SJSA1 (cell line): ENCODE measurements around the gene SLC30A9. TPM values are rescaled to one million over a fixed set of nuclear protein-coding genes. Genes with fewer than 3 reads are reported as not detected.

Experiments
- DNase-seq, 2 experiments: peaks; one replicate each; pipeline ENCODE4 v3.0.0-alpha.2; 2015 to 2020; ENCODE audit warnings: low spot score in 2 of 2, low read depth in 1 of 2
- H3K27ac ChIP-seq: fragments of 250-450 bp; sonication (Bioruptor Pico); 2 replicates; pipeline ENCODE4 v1.5.1; 2020; ENCODE audit warnings: mild to moderate bottlenecking, moderate library complexity
- H3K27me3 ChIP-seq: fragments of 250-450 bp; sonication (Bioruptor Pico); replicated peaks from 2 replicates; pipeline ENCODE4 v1.5.1; 2020; ENCODE audit warnings: mild to moderate bottlenecking, moderate library complexity
- H3K36me3 ChIP-seq: fragments of 250-450 bp; sonication (Bioruptor Pico); 2 replicates; pipeline ENCODE4 v1.5.1; 2020; ENCODE audit warnings: mild to moderate bottlenecking
- H3K4me1 ChIP-seq: fragments of 250-450 bp; sonication (Bioruptor Pico); replicated peaks from 2 replicates; pipeline ENCODE4 v1.6.1; 2021; ENCODE audit warnings: mild to moderate bottlenecking
- H3K4me3 ChIP-seq: fragments of 250-450 bp; sonication (Bioruptor Pico); 2 replicates; pipeline ENCODE4 v1.5.1; 2020; ENCODE audit warnings: mild to moderate bottlenecking
- H3K9me3 ChIP-seq: fragments of 250-450 bp; sonication (Bioruptor Pico); replicated peaks from 2 replicates; pipeline ENCODE4 v1.5.1; 2020; ENCODE audit warnings: mild to moderate bottlenecking
- total RNA-seq: library from RNA; depleted of rRNA; stranded (reverse); fragments of >200 nt; shearing (Covaris generic); gene quantifications from 2 replicates; pipeline ENCODE4 v1.2.3, GENCODE V29; 2014

The SLC30A9 gene
- total RNA-seq, 1 experiment from 2014 or later: 43.4 TPM

DNA sequence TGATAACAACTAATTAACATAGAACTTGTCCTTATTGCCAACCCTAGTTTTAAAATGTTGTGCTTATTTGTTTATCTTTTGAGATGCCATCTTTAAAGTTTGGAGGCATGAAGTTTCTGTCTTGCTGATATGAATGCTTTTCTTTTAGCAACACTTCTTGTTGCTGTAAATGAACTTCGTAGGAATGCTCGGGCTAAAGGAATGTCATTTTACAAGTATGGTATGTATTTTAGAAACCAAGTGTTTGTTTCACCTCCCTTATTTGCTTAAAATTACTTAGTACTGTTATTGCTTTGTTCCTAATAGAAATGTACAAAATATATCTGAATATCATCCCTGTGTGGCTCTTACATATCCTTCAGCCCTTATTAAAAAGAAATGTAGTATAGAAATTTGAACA lies 76.1 kb downstream of the SLC30A9 start:
- no peak overlapping the region for H3K4me3 ChIP-seq
- no peaks in the 10 kb centered on the region for H3K27me3 ChIP-seq
- no peak overlapping the region for H3K27ac ChIP-seq
- no peaks in the 10 kb centered on the region for H3K4me1 ChIP-seq
- no peak for DNase-seq
- no peaks in the 10 kb centered on the region for H3K36me3 ChIP-seq
- H3K9me3 ChIP-seq: no peaks in the 10 kb centered on the region

DNA sequence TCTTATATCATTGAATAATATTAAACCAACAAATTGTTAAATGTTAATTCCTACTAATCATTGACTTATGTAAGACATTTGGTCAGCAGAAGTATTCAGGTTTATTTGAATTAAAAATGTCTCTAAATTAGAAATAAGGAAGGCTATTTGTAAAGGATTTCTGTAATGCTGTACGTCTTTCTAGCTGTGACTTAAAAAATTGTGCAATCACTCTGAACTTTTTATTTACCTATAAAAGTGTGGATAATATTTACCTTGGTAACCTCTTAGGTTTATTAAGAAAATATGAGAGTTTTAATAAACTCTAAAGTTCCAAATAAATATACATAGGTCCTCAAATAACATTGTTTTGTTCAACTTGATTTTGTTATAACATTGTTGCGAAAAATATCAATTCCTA lies 76.9 kb downstream of the SLC30A9 start:
- Histone ChIP-seq H3K9me3 (no peaks in the 10 kb centered on the region), H3K36me3 (no peaks in the 10 kb centered on the region), H3K4me3 (no peak overlapping the region), H3K27ac (no peak overlapping the region), H3K4me1 (no peaks in the 10 kb centered on the region), H3K27me3 (no peaks in the 10 kb centered on the region)
- DNase-seq: no peak

DNA sequence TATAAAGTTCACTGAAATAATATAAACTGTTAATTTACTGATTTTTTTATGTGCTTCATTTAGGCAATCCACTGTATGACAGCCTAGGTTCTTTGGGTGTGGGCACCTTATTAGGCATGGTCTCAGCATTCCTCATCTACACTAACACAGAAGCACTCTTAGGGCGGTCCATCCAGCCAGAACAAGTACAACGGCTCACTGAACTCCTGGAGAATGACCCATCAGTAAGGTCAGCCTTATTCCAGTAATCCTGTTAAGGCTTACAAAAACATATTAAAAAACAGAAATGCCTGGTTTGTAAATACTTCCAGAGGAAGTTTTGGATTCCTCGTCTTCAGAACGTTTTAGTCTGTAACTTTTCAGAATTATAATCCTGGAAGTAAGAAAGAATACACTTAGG lies 80.1 kb downstream of the SLC30A9 start:
- no peak overlapping the region for H3K4me3 ChIP-seq
- DNase-seq: no peak
- no peaks in the 10 kb centered on the region for H3K27me3 ChIP-seq
- no peaks in the 10 kb centered on the region for H3K9me3 ChIP-seq
- no peaks in the 10 kb centered on the region for H3K4me1 ChIP-seq
- no peak overlapping the region for H3K27ac ChIP-seq
- H3K36me3 ChIP-seq: no peaks in the 10 kb centered on the region

DNA sequence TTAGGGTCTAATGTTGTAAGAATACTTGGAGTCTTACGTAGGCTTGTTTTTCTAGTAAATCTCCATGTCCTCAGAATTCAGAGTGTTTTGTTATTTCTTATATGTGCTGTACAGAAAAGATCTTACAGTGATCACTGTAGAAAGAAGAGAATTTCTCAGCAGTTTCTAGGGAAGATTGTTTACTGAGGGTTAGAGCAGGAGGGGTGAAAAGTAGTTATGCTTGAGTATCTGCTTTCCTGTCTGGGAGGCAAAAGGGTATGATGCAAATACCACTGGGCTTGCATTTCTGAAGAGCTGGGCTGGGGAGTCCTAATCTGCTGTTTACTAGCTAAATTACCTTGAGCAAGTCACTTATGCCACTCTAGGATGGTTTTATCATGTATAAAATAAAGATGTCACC lies 84.0 kb downstream of the SLC30A9 start:
- no peaks in the 10 kb centered on the region for H3K9me3 ChIP-seq
- H3K27me3 ChIP-seq: no peaks in the 10 kb centered on the region
- no peak for DNase-seq
- no peaks in the 10 kb centered on the region for H3K4me1 ChIP-seq
- H3K4me3 ChIP-seq: no peak overlapping the region
- H3K27ac ChIP-seq: no peak overlapping the region
- H3K36me3 ChIP-seq: no peaks in the 10 kb centered on the region

DNA sequence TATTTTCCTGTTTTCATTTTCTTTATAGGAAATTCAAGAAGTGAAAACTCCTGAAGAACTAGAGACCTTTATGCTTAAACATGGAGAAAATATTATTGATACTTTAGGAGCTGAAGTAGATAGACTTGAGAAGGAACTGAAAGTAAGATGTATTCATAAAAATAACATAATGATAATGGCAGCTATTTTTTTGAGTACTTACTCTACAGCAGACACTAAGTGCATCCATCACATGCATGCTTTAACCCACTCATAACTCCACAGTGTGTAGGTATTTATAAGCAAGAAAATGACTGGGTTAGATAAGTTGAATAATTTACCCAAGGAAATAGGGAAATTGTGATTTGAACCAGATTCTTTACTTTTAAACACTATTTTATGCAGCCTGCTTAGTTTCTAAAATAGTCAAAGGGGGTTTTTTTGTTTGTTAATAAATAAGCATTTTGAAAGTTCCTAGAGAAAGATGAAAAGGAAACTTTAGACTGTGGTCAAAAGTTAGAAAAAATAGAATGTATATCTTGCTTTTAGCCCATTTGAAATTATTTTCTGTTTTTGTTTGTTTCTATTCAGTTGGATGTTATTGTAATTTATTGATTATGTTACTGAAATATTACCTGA lies 88.0 kb downstream of the SLC30A9 start:
- H3K4me3 ChIP-seq: no peak overlapping the region
- no peak for DNase-seq
- no peak overlapping the region for H3K27ac ChIP-seq
- no peaks in the 10 kb centered on the region for H3K27me3 ChIP-seq
- no peaks in the 10 kb centered on the region for H3K4me1 ChIP-seq
- H3K36me3 ChIP-seq: no peaks in the 10 kb centered on the region
- no peaks in the 10 kb centered on the region for H3K9me3 ChIP-seq

DNA sequence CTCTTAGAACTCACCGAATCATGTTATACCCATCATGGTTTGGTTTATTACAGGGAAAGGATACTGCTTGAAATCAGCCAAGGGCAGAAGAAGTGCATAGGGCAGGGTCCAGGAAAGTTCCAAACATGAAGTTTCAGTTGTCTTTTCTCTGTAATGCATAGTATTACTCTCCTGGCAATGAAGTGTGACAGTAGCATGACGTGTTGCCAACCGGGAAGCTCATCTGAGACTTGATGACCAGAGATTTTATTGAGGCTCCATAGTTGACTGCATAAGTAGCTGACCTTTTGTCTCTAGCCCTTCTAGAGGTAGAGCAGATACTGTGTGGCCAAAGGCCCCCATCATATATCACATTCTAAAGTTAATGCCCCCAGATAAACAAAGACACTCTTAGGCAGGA lies 90.0 kb downstream of the SLC30A9 start:
- H3K27ac ChIP-seq: no peak overlapping the region
- no peaks in the 10 kb centered on the region for H3K4me1 ChIP-seq
- H3K9me3 ChIP-seq: no peaks in the 10 kb centered on the region
- no peaks in the 10 kb centered on the region for H3K27me3 ChIP-seq
- H3K4me3 ChIP-seq: no peak overlapping the region
- H3K36me3 ChIP-seq: no peaks in the 10 kb centered on the region
- DNase-seq: no peak

DNA sequence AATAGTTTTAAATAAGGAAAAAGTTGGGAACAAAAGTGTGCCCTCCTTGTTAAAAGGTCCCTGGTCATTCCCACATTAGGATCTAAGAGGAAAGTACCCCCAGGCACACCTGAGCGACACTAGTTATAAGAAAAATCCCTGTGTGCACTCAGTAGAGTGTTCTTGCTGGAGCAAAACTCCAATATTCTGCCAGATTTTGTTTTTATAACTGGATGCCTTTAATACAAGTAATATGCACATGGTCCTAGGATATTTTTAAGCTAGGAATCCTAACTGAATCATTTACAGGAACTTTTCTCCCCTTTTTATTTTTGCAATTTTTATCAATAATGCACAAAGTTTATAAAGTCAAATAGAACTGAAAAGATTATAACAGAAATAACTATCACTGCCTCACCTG lies 93.5 kb downstream of the SLC30A9 start:
- no peak overlapping the region for H3K27ac ChIP-seq
- no peaks in the 10 kb centered on the region for H3K9me3 ChIP-seq
- H3K36me3 ChIP-seq: no peaks in the 10 kb centered on the region
- no peak overlapping the region for H3K4me3 ChIP-seq
- H3K4me1 ChIP-seq: no peaks in the 10 kb centered on the region
- no peaks in the 10 kb centered on the region for H3K27me3 ChIP-seq
- DNase-seq: no peak

DNA sequence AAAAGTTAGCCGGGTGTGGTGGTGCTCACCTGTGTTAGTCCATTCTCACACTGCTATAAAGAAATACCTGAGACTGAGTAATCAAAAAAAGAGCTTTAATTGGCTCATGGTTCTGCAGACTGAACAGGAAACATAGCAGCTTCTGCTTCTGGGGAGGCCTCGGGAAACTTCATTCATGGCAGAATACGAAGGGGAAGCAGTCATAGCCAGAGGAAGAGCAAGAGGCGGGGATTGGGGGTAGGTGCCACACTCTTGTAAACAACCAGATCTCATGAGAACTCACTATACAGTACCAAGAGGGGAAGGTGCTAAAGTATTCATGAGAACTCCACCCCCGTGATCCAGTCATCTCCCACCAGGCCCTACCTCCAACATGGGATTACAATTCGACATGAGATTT lies 98.1 kb downstream of the SLC30A9 start:
- Histone ChIP-seq H3K4me1 (no peaks in the 10 kb centered on the region), H3K36me3 (no peaks in the 10 kb centered on the region), H3K9me3 (no peaks in the 10 kb centered on the region), H3K27ac (no peak overlapping the region), H3K27me3 (no peaks in the 10 kb centered on the region), H3K4me3 (no peak overlapping the region)
- no peak for DNase-seq

DNA sequence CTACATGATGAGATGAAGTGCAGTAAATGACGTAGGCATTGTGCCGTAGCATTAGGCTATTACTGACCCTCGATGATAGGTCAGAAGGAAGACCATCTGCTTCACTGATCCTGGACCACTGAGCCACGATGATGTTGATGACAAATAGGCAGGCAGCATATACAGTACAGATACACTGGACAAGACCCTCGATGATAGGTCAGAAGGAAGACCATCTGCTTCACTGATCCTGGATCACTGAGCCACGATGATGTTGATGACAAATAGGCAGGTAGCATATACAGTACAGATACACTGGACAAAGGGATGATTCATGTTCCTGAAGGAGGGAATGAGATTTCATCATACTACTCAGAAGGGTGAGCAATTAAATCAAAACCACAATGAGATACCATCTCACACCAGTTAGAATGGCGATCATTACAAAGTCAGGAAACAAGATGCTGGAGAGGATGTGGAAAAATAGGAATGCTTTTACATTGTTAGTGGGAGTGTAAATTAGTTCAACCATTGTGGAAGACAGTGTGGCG lies 111.2 kb downstream of the SLC30A9 start:
- Histone ChIP-seq H3K4me3 (no peak overlapping the region), H3K9me3 (no peaks in the 10 kb centered on the region), H3K36me3 (no peaks in the 10 kb centered on the region), H3K27me3 (no peaks in the 10 kb centered on the region), H3K4me1 (no peaks in the 10 kb centered on the region), H3K27ac (no peak overlapping the region)
- no peak for DNase-seq

DNA sequence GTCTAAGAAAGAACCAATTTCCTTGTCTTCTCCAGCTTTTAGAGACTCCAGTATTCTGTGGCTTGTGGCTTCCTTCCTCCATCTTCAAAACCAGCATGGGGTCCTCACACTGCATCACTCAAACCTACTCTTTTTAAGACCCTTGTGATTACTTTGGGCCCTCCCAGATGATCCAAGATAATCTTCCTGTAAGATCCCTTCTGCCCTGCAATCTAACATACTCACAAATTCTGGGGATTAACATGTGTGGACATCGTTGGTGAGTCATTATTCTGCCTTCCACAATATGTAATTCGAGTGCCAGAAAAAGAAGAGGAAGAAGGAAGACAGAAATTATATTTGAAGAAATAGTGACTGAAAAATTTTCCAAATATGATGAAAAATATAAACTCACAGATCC lies 114.2 kb downstream of the SLC30A9 start:
- DNase-seq: no peak
- no peaks in the 10 kb centered on the region for H3K4me1 ChIP-seq
- H3K4me3 ChIP-seq: no peak overlapping the region
- H3K27ac ChIP-seq: no peak overlapping the region
- H3K27me3 ChIP-seq: no peaks in the 10 kb centered on the region
- no peaks in the 10 kb centered on the region for H3K9me3 ChIP-seq
- H3K36me3 ChIP-seq: no peaks in the 10 kb centered on the region

DNA sequence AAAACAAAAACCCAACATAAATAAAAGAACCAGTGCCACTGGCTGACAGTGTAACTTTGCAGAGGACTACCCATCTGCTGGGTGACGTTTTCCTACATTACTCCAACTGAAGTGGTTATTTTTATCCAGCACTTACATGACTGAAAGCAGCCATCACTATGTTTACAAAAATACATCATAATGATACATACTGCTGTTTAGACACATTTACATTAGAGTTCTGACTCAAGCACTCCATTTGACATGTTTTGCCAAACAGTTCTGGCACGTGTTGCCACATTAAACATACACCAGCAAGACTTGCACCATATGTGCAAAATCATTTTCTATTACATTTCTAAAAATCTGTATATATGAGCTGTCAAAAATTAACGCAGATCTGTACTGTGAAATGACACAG lies 122.5 kb downstream of the SLC30A9 start:
- Histone ChIP-seq H3K9me3 (no peaks in the 10 kb centered on the region), H3K27ac (no peak overlapping the region), H3K4me3 (no peak overlapping the region), H3K27me3 (no peaks in the 10 kb centered on the region), H3K4me1 (no peaks in the 10 kb centered on the region), H3K36me3 (no peaks in the 10 kb centered on the region)
- no peak for DNase-seq

DNA sequence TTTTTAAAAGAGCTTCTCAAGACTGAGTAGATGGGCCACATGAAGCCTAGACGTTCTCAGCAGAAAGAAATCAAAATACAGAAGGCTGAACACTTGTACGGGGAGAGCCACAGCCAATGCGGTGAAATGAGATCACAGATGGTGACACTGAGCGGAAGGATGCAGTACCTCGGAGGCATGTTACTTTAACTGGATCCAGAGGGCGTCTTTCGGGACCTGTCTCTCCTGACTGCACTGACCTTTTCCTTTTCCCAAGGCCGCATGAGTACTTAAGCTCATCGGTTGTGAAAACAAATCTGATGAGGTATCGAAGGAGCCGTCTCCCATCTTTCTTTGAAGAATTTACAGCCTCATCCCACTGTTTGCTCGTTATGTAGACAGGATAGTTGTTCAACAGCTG lies 129.6 kb downstream of the SLC30A9 start:
- H3K27ac ChIP-seq: no peak overlapping the region
- H3K27me3 ChIP-seq: no peaks in the 10 kb centered on the region
- no peak overlapping the region for H3K4me3 ChIP-seq
- no peak for DNase-seq
- H3K36me3 ChIP-seq: no peaks in the 10 kb centered on the region
- no peaks in the 10 kb centered on the region for H3K4me1 ChIP-seq
- H3K9me3 ChIP-seq: no peaks in the 10 kb centered on the region

DNA sequence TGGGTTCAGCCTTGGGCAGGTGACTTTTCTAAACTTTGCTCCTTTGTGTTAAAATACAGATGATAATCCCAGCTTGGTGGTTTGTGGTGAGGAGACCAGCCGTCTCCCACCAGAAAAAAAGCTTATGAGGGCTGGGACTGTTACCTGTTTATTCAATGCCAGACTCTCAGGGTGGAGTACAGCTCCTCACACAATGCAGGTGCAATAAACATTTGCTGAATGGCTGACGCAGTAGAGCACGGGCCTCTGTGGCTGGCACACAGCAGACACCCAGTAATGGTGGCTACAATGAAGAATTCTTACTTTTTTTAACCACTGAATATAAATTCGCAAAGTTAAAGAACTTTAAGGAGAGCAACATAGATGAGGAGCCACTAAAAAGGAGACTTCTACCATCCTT lies 131.9 kb downstream of the SLC30A9 start:
- H3K27me3 ChIP-seq: no peaks in the 10 kb centered on the region
- H3K4me3 ChIP-seq: no peak overlapping the region
- H3K27ac ChIP-seq: no peak overlapping the region
- H3K9me3 ChIP-seq: no peaks in the 10 kb centered on the region
- no peaks in the 10 kb centered on the region for H3K4me1 ChIP-seq
- no peak for DNase-seq
- no peaks in the 10 kb centered on the region for H3K36me3 ChIP-seq

DNA sequence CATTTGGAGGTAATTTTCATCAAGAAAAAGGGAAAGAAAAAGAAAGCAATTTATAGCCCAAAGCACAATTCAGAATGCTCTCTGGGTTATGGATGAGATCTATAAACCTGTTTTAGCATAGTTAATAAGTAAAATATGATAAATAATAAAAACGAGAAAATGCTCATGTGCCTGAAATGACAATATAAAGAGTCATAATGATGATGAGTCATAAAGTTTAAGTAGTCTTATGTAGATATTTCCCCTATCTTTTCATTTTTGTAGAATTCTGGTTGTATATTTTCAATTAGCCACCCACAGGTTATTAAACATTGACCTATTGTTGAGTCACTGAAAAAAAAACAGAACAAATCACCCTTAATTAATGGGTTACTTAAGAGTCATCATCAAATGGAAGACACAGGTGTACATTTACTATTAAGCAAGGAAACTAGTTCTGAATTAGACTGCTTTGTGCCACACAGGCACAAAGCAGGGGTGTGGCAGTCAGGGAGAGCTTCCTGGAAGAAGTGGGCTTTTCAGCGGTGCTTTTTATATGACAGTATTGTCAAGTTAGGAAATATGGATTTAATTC lies 132.8 kb downstream of the SLC30A9 start:
- no peak overlapping the region for H3K4me3 ChIP-seq
- H3K27me3 ChIP-seq: no peaks in the 10 kb centered on the region
- H3K4me1 ChIP-seq: no peaks in the 10 kb centered on the region
- no peaks in the 10 kb centered on the region for H3K36me3 ChIP-seq
- no peaks in the 10 kb centered on the region for H3K9me3 ChIP-seq
- DNase-seq: no peak
- H3K27ac ChIP-seq: no peak overlapping the region

DNA sequence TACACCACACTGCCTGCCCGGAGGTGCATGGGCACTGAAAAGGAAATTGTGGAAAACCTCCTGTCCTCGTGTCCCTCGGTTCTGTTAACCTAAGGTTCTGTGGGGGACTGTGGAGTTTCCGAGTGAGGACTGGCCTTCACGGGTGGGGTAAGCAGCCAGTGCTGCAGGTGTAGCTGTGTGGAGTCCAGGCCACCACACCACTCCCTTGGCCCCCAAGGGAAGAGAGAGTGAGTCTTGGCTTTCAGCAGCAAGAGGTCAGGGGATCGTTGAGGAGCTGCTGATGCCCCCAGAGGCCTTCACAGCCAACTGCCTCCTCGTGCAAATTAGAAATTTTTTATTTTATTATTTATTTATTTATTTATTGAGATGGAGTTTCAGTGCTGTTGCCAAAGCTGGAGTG lies 141.8 kb downstream of the SLC30A9 start:
- H3K27ac ChIP-seq: no peak overlapping the region
- no peak for DNase-seq
- no peaks in the 10 kb centered on the region for H3K4me1 ChIP-seq

More for the DNA sequence above, 141.8 kb downstream of the SLC30A9 start:
- no peaks in the 10 kb centered on the region for H3K9me3 ChIP-seq
- H3K4me3 ChIP-seq: no peak overlapping the region
- H3K27me3 ChIP-seq: no peaks in the 10 kb centered on the region
- H3K36me3 ChIP-seq: no peaks in the 10 kb centered on the region
